Sigmoid colon (tissue), 7 donors: ENCODE results near the gene MTRF1L. TPM values are rescaled to one million over a fixed set of nuclear protein-coding genes. Genes with fewer than 3 reads are reported as not detected.
A peak's percentile ranks its signal among the peaks of the same experiment; 100 is the strongest.

ENCODE experiments used
- DNase-seq: peaks from one replicate; pipeline ENCODE4 v3.0.0-alpha.2; 2019
- H3K27ac ChIP-seq, 4 donors: fragments of 200-600 bp; sonication (generic); one replicate each; pipeline ENCODE4 v1.5.1; 2016 to 2019; ENCODE audit warnings: mild to moderate bottlenecking in 1 of 4
- H3K27me3 ChIP-seq, 3 donors: fragments of 200-600 bp; sonication (generic); one replicate each; pipeline ENCODE4 v1.5.1; 2019; ENCODE audit warnings: mild to moderate bottlenecking in 1 of 3
- H3K36me3 ChIP-seq, 4 donors: fragments of 200-600 bp; sonication (generic); one replicate each; pipeline ENCODE4 v1.5.1; 2016 to 2019
- H3K4me1 ChIP-seq, 4 donors: fragments of 200-600 bp; sonication (generic); one replicate each; pipeline ENCODE4 v1.5.1; 2017 to 2019
- H3K4me3 ChIP-seq, 4 donors: fragments of 200-600 bp; sonication (generic); one replicate each; pipeline ENCODE4 v1.5.1; 2017 to 2019; ENCODE audit warnings: mild to moderate bottlenecking in 2 of 4, moderate library complexity in 1 of 4
- H3K9me3 ChIP-seq, 4 donors: fragments of 200-600 bp in 3 of 4; sonication (generic) in 3 of 4; one replicate each; pipeline versions ENCODE4 v1.5.1 to v1.6.1; 2013 to 2019
- CTCF ChIP-seq, 4 experiments: fragments of 450-650 bp in 3 of 4; fragments of 200-600 bp in 1 of 4; IDR thresholded peaks; one replicate each; pipeline ENCODE4 v1.5.1; 2016 to 2019; ENCODE audit warnings: antibody characterized with exemption in 4 of 4, mild to moderate bottlenecking in 3 of 4, moderate library complexity in 2 of 4
- EP300 ChIP-seq, 4 donors: sonication (generic); formaldehyde crosslinking; IDR thresholded peaks; one replicate each; pipeline ENCODE4 v1.6.1; 2017; ENCODE audit warnings: antibody characterized with exemption in 4 of 4
- POLR2A ChIP-seq, 2 donors: fragments of 450-650 bp; IDR thresholded peaks; one replicate each; pipeline ENCODE4 v1.6.1; 2016; ENCODE audit warnings: antibody characterized with exemption in 2 of 2, mild to moderate bottlenecking in 2 of 2, moderate library complexity in 2 of 2
- POLR2AphosphoS5 ChIP-seq, 4 donors: sonication (generic); formaldehyde crosslinking; IDR thresholded peaks; one replicate each; pipeline ENCODE4 v1.6.1; 2017; ENCODE audit warnings: antibody characterized with exemption in 4 of 4
- WGBS, 2 donors: extraction: QIAGEN DNeasy Blood & Tissue Kit; methylation state at CpG; one replicate each; pipeline ENCODE4 v1.1.7; 2013; 5-methylcytosine and 5-hydroxymethylcytosine counted together
- intact Hi-C: fragments of 100-400 bp; cut with DNase I; formaldehyde crosslinking; loops from one replicate; pipeline ENCODE4 v1.15.1; 2023
- polyA plus RNA-seq, 3 donors: library from polyadenylated mRNA; stranded (reverse); fragments of 200-250 nt; gene quantifications; one replicate each; pipeline ENCODE4 v1.2.3, GENCODE V29; 2013
- total RNA-seq, 4 donors: library from RNA; depleted of rRNA; stranded (reverse); fragments of >200 nt; gene quantifications; one replicate each; pipeline ENCODE4 v1.1.0, GENCODE V29; 2016
- donor health status: healthy with polysubstance abuse.
- donor health status: Bipolar disorder and iron deficiency.
- donor health status: healthy.

MTRF1L gene
- total and polyA plus RNA-seq, 7 donors, result 9.8 to 25.3 (median 19.9) TPM

GRCh38 chr6:152982904-152983636, 19.4 kb downstream of the MTRF1L start, which contains the start of gene FBXO5:
Gene FBXO5 (minus strand): TSS chr6:152983041. CDS start chr6:152982959, 82 bp downstream.
- Histone ChIP-seq H3K4me3 (peak within 1 kb of the TSS; percentile 67 to 77 (median 70)), H3K27me3 (no peaks in the 10 kb centered on the region), H3K36me3 (no peaks in the 10 kb centered on the region), H3K27ac (peak within 1 kb of the TSS; percentile 94 to 97 (median 95)), H3K9me3 (no peaks in the 10 kb centered on the region), H3K4me1 (peaks cover 0 to 34% (median 25%) of the 10 kb centered on the region in 4 donors)
- peak in 2 of 4 donors; percentile 8 to 23 for TF ChIP-seq EP300 (IDR thresholded peaks at IDR 0.05)
- TF ChIP-seq CTCF (IDR thresholded peaks at IDR 0.05), result no peak
- peak in 1 of 4 donors; percentile 36 for TF ChIP-seq POLR2AphosphoS5 (IDR thresholded peaks at IDR 0.05)
- 0% methylated on average over 66 of the region's 66 CpGs for WGBS, 2 donors
- DNase-seq, result peak; percentile 99
- intact Hi-C loops, result loop anchor here (2.0 kb wide), 1 partner anchor 20 kb away; the partner anchor contains the start of gene MTRF1L

- no peaks in the 10 kb centered on the region for H3K9me3 ChIP-seq
- intact Hi-C loops, result loop anchor here (2.0 kb wide), 1 partner anchor 21 kb away; the partner anchor contains the start of gene MTRF1L
- peak; percentile 69 for DNase-seq
- H3K4me1 ChIP-seq, result peaks cover 0 to 34% (median 25%) of the 10 kb centered on the region in 4 donors
- TF ChIP-seq POLR2A (IDR thresholded peaks at IDR 0.05) (no peak), CTCF (IDR thresholded peaks at IDR 0.05) (no peak), EP300 (IDR thresholded peaks at IDR 0.05) (no peak), POLR2AphosphoS5 (IDR thresholded peaks at IDR 0.05) (no peak)
- H3K27me3 ChIP-seq, result no peaks in the 10 kb centered on the region
- H3K36me3 ChIP-seq, result no peaks in the 10 kb centered on the region
- peak overlapping the region in 2 of 4 donors; percentile 4 to 95 for H3K27ac ChIP-seq
- WGBS, 2 donors, result 3% methylated on average over 71 of the region's 71 CpGs
- peak overlapping the region; percentile 67 to 77 (median 70) for H3K4me3 ChIP-seq
Observed at GRCh38 chr6:152981989-152982903, 20.3 kb downstream of the MTRF1L start.

GRCh38 chr6:152981219-152981618, 21.3 kb downstream of the MTRF1L start:
- no peak for DNase-seq
- intact Hi-C loops, result no loop called here
- Histone ChIP-seq H3K27ac (no peak overlapping the region), H3K36me3 (no peaks in the 10 kb centered on the region), H3K27me3 (no peaks in the 10 kb centered on the region), H3K4me3 (no peak overlapping the region), H3K4me1 (peaks cover 0 to 34% (median 25%) of the 10 kb centered on the region in 4 donors), H3K9me3 (no peaks in the 10 kb centered on the region)
- WGBS, 2 donors, result 33 to 38% methylated on average over 2 of the region's 2 CpGs
- TF ChIP-seq POLR2AphosphoS5 (IDR thresholded peaks at IDR 0.05), result no peak
- no peak for TF ChIP-seq POLR2A (IDR thresholded peaks at IDR 0.05)
- no peak for TF ChIP-seq CTCF (IDR thresholded peaks at IDR 0.05)
- no peak for TF ChIP-seq EP300 (IDR thresholded peaks at IDR 0.05)

GRCh38 chr6:152980656-152981055, 21.9 kb downstream of the MTRF1L start:
- Histone ChIP-seq H3K36me3 (no peaks in the 10 kb centered on the region), H3K4me1 (peaks cover 0 to 34% (median 25%) of the 10 kb centered on the region in 4 donors), H3K4me3 (no peak overlapping the region), H3K9me3 (no peaks in the 10 kb centered on the region), H3K27me3 (no peaks in the 10 kb centered on the region), H3K27ac (no peak overlapping the region)
- 67 to 71% methylated on average over 1 of the region's 1 CpG for WGBS, 2 donors
- no peak for DNase-seq
- intact Hi-C loops, result no loop called here
- TF ChIP-seq EP300 (IDR thresholded peaks at IDR 0.05), result no peak
- TF ChIP-seq POLR2A (IDR thresholded peaks at IDR 0.05), result no peak
- no peak for TF ChIP-seq POLR2AphosphoS5 (IDR thresholded peaks at IDR 0.05)
- TF ChIP-seq CTCF (IDR thresholded peaks at IDR 0.05), result no peak
